HepG2 (cell line): Measurements from ENCODE around the gene GNG12. TPM values are rescaled to one million over a fixed set of nuclear protein-coding genes. Genes with fewer than 3 reads are reported as not detected.

Experiments
- BCL6 ChIP-seq: IDR thresholded peaks from 2 replicates; pipeline ENCODE4 v1.6.1; 2016; ENCODE audit warnings: missing genetic modification reagents, missing compliant biosample characterization
- FOXA1 ChIP-seq, 2 experiments: fragments of 450-650 bp in 1 of 2; sonication (generic) in 1 of 2; formaldehyde crosslinking in 1 of 2; IDR thresholded peaks; 2 replicates each; pipeline versions ENCODE4 v1.4.0 to v1.6.1; 2016 to 2020; ENCODE audit warnings: missing genetic modification reagents in 1 of 2
- IRF9 ChIP-seq: sonication (generic); formaldehyde crosslinking; IDR thresholded peaks from 2 replicates; pipeline ENCODE4 v1.8.0; 2022; ENCODE audit warnings: missing genetic modification reagents, mild to moderate bottlenecking, borderline replicate concordance
- NR0B2 ChIP-seq: sonication (generic); formaldehyde crosslinking; IDR thresholded peaks from 2 replicates; pipeline ENCODE4 v1.4.0; 2020; ENCODE audit warnings: mild to moderate bottlenecking, missing genetic modification reagents
- ZNF781 ChIP-seq: sonication (generic); formaldehyde crosslinking; IDR thresholded peaks from 2 replicates; pipeline ENCODE4 v1.5.1; 2020; ENCODE audit warnings: borderline replicate concordance, mild to moderate bottlenecking, missing genetic modification reagents; ENCODE audit errors: not compliant biosample characterization
- polyA plus RNA-seq, 8 experiments: library from polyadenylated mRNA; depleted of rRNA in 3 of 8; stranded (reverse) in 7 of 8; unstranded in 1 of 8; fragments of >200 nt; fragmentation: Illumina TruSeq in 4 of 8; extraction: Trizol in 4 of 8; gene quantifications; 2 replicates each; pipeline versions ENCODE4 v1.2.1 to v1.2.3, GENCODE V29; 2011 to 2016; ENCODE audit warnings: low read depth in 4 of 8, missing spikeins in 1 of 8, mixed read lengths in 1 of 8; ENCODE audit not compliant: insufficient read depth in 1 of 8
- total RNA-seq, 5 experiments: library from RNA; depleted of rRNA; stranded (reverse); fragments of >200 nt; fragmentation: Illumina TruSeq; extraction: Trizol; gene quantifications; 2 replicates each; pipeline ENCODE4 v1.2.3, GENCODE V29; 2016; ENCODE audit warnings: low read depth in 1 of 5
- TF ChIP-seq, protein P1 (sequence below): sonication (generic); formaldehyde crosslinking; IDR thresholded peaks from 2 replicates; pipeline ENCODE4 v1.4.0; 2020; ENCODE audit warnings: mild to moderate bottlenecking, missing genetic modification reagents, borderline replicate concordance
- TF ChIP-seq, protein P2 (sequence below): sonication (generic); formaldehyde crosslinking; IDR thresholded peaks from 2 replicates; pipeline ENCODE4 v1.5.0; 2020; ENCODE audit warnings: missing genetic modification reagents, mild to moderate bottlenecking, borderline replicate concordance
- TF ChIP-seq, protein P3 (sequence below): sonication (generic); formaldehyde crosslinking; IDR thresholded peaks from 2 replicates; pipeline ENCODE4 v1.4.0; 2020; ENCODE audit warnings: missing genetic modification reagents
- TF ChIP-seq, protein P4 (sequence below): sonication (generic); formaldehyde crosslinking; IDR thresholded peaks from 2 replicates; pipeline ENCODE4 v1.5.1; 2020; ENCODE audit warnings: mild to moderate bottlenecking, missing genetic modification reagents
- TF ChIP-seq, protein P5 (sequence below): sonication (generic); formaldehyde crosslinking; IDR thresholded peaks from 2 replicates; pipeline ENCODE4 v1.4.0; 2020; ENCODE audit warnings: missing genetic modification reagents, low read depth, mild to moderate bottlenecking, borderline replicate concordance

GNG12 gene
- total and polyA plus RNA-seq, 2 of the 13 experiments (the other 11 are each of a cell fraction or from before 2014, with no cell fraction given), result 0.11 TPM

DNA sequence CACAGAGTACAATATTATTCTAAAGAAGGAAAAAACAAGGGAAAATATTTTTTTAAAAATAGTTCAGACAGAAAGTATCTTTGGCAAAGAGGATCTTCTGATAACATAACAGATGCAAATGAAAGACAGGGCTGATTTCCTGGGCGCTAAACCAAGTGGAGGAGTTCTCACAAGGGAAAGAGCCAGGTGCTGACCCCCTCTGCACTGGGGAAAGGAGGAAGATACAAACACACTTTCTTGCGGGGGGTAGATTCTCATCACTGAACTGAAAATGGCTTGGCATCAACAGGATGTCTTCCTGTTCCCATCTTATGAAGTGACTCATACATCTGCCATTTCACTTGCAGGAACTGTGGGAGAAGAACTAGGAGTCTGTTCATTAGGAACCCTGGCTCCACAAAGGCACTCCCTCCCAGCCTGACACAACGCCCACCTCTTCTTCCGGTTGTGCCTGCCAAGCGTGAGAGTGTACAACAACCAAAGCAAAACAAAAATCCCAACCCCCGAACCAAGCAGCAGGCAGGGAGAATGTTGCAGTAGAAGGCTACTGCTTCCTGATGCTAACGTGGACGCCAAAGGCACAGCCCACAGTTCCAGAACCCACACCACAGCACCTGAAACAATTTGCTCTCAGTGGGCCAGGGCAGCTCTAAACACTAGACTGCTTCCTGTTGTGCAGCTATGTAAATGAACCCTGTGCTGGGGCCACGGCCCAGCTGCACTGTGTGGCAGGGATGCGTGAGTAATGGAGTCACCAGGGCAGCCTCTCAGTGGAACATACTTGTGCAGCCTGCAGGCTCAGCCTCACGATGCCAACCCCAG, 97.2 kb downstream of the GNG12 start (continued):
- TF ChIP-seq, protein P1, sequence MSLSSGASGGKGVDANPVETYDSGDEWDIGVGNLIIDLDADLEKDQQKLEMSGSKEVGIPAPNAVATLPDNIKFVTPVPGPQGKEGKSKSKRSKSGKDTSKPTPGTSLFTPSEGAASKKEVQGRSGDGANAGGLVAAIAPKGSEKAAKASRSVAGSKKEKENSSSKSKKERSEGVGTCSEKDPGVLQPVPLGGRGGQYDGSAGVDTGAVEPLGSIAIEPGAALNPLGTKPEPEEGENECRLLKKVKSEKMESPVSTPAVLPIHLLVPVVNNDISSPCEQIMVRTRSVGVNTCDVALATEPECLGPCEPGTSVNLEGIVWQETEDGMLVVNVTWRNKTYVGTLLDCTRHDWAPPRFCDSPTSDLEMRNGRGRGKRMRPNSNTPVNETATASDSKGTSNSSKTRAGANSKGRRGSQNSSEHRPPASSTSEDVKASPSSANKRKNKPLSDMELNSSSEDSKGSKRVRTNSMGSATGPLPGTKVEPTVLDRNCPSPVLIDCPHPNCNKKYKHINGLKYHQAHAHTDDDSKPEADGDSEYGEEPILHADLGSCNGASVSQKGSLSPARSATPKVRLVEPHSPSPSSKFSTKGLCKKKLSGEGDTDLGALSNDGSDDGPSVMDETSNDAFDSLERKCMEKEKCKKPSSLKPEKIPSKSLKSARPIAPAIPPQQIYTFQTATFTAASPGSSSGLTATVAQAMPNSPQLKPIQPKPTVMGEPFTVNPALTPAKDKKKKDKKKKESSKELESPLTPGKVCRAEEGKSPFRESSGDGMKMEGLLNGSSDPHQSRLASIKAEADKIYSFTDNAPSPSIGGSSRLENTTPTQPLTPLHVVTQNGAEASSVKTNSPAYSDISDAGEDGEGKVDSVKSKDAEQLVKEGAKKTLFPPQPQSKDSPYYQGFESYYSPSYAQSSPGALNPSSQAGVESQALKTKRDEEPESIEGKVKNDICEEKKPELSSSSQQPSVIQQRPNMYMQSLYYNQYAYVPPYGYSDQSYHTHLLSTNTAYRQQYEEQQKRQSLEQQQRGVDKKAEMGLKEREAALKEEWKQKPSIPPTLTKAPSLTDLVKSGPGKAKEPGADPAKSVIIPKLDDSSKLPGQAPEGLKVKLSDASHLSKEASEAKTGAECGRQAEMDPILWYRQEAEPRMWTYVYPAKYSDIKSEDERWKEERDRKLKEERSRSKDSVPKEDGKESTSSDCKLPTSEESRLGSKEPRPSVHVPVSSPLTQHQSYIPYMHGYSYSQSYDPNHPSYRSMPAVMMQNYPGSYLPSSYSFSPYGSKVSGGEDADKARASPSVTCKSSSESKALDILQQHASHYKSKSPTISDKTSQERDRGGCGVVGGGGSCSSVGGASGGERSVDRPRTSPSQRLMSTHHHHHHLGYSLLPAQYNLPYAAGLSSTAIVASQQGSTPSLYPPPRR (CRISPR knock-in tag), result no peak
- no peak for TF ChIP-seq ZNF781 (CRISPR knock-in tag)
- TF ChIP-seq, protein P2, sequence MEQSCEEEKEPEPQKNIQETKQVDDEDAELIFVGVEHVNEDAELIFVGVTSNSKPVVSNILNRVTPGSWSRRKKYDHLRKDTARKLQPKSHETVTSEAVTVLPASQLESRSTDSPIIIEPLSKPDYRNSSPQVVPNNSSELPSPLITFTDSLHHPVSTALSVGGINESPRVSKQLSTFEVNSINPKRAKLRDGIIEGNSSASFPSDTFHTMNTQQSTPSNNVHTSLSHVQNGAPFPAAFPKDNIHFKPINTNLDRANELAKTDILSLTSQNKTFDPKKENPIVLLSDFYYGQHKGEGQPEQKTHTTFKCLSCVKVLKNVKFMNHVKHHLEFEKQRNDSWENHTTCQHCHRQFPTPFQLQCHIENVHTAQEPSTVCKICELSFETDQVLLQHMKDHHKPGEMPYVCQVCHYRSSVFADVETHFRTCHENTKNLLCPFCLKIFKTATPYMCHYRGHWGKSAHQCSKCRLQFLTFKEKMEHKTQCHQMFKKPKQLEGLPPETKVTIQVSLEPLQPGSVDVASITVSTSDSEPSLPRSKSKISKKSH (CRISPR knock-in tag), result peak; percentile 61; the same call in 1 of the 2 replicates
- TF ChIP-seq, protein P3, sequence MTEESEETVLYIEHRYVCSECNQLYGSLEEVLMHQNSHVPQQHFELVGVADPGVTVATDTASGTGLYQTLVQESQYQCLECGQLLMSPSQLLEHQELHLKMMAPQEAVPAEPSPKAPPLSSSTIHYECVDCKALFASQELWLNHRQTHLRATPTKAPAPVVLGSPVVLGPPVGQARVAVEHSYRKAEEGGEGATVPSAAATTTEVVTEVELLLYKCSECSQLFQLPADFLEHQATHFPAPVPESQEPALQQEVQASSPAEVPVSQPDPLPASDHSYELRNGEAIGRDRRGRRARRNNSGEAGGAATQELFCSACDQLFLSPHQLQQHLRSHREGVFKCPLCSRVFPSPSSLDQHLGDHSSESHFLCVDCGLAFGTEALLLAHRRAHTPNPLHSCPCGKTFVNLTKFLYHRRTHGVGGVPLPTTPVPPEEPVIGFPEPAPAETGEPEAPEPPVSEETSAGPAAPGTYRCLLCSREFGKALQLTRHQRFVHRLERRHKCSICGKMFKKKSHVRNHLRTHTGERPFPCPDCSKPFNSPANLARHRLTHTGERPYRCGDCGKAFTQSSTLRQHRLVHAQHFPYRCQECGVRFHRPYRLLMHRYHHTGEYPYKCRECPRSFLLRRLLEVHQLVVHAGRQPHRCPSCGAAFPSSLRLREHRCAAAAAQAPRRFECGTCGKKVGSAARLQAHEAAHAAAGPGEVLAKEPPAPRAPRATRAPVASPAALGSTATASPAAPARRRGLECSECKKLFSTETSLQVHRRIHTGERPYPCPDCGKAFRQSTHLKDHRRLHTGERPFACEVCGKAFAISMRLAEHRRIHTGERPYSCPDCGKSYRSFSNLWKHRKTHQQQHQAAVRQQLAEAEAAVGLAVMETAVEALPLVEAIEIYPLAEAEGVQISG (CRISPR knock-in tag), result 0 out of 2 replicates have a peak, but pooled peaks have one; percentile 32
- TF ChIP-seq, protein P4, sequence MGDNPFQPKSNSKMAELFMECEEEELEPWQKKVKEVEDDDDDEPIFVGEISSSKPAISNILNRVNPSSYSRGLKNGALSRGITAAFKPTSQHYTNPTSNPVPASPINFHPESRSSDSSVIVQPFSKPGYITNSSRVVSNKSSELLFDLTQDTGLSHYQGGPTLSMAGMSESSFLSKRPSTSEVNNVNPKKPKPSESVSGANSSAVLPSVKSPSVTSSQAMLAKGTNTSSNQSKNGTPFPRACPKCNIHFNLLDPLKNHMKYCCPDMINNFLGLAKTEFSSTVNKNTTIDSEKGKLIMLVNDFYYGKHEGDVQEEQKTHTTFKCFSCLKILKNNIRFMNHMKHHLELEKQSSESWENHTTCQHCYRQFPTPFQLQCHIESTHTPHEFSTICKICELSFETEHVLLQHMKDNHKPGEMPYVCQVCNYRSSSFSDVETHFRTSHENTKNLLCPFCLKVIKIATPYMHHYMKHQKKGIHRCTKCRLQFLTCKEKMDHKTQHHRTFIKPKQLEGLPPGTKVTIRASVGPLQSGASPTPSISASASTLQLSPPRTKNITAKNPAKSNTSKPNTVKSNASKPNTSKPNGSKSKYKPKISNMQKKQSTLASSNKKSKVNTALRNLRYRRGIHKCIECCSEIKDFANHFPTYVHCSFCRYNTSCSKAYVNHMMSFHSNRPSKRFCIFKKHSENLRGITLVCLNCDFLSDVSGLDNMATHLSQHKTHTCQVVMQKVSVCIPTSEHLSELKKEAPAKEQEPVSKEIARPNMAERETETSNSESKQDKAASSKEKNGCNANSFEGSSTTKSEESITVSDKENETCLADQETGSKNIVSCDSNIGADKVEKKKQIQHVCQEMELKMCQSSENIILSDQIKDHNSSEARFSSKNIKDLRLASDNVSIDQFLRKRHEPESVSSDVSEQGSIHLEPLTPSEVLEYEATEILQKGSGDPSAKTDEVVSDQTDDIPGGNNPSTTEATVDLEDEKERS (CRISPR knock-in tag), result no peak
- TF ChIP-seq IRF9 (CRISPR knock-in tag), result 0 out of 2 replicates have a peak, but pooled peaks have one; percentile 54
- no peak for TF ChIP-seq FOXA1 (IDR thresholded peaks at IDR 0.05)
- TF ChIP-seq FOXA1 (CRISPR knock-in tag; IDR thresholded peaks at IDR 0.05), result no peak; the same call in 1 of the 2 replicates
- TF ChIP-seq BCL6 (CRISPR knock-in tag), result no peak
- no peak for TF ChIP-seq NR0B2 (CRISPR knock-in tag)
- TF ChIP-seq, protein P5, sequence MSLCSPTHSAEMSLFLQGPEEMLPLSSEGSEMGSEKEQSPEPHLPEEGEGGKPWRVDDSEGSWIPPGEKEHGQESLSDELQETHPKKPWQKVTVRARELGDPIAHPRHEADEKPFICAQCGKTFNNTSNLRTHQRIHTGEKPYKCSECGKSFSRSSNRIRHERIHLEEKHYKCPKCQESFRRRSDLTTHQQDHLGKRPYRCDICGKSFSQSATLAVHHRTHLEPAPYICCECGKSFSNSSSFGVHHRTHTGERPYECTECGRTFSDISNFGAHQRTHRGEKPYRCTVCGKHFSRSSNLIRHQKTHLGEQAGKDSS (CRISPR knock-in tag), result no peak
